HG03558 (cell line): ENCODE data around the gene ARHGAP9.
A peak's percentile ranks its signal among the peaks of the same experiment; 100 is the strongest.

Experiments
- ATAC-seq: cut with Tn5 transposase; IDR thresholded peaks from one replicate; pipeline ENCODE4 v1.9.1; 2021; ENCODE audit warnings: moderate number of reproducible peaks; ENCODE audit not compliant: unreplicated experiment; ENCODE audit errors: extremely low read depth

Gene ARHGAP9

DNA sequence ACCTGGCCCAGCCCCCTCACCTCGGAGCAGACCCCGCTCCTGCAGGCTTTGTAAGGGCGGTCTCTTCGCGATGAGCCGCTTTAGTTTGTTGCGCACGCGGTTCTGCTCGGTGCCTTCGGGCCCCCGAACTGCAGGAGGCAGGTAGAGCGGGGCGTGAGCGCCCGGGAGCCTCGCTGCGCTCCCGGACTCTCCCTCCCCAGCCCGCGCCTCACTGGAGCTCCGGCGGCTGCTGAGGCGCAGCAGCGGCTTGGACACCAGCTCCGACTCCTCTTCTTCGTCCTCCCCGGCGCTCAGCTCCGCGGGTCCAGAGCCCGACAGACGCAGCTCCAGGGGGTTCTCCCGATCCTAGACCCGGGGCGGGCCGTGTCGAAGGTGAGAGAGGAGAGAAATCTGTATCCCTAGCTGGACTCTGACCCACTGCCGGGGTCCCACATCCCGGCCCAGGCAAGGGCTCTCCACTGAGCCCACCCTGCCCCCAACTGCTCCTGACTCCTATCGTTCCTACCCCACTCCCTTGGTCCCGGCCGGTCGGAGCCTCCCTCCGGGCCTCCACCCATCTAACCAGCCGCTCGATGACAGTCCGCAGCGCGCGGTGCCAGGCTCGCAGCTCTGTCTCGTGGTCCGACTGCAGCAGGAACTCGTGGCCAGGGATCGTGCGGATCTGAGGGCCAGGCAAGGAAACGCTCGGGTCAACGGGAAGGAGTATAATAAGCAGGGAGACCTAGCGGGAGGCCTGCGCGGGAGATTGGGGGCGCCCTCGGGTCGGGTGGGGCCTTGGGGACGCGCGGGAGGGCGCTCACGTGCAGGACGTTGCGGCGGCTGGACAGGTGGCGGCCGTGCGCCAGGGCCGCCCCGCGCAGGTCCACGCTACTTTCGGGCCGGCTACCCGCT lies 4.2 kb downstream of the ARHGAP9 start:
- no peak for ATAC-seq

DNA sequence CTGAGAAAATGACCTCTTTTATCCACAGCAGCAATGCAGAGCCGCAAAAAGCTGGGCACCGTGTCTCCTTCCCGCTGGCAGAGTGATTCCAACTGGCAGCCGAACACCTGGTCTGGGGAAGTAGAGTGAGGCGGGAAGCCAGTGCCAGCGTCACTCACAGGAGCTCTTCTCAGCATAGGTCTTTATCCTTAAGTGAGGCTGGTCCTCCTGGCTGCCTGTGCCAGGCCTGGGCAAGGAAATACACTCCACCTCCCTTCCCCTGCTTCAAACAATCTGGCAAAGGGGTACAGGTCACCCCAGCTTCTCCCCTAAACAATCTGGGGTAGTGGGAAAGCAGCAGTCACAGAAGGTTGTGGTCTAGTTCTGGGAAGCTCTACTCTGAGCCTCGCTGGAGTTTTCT lies 4.8 kb downstream of the ARHGAP9 start:
- ATAC-seq: no peak

DNA sequence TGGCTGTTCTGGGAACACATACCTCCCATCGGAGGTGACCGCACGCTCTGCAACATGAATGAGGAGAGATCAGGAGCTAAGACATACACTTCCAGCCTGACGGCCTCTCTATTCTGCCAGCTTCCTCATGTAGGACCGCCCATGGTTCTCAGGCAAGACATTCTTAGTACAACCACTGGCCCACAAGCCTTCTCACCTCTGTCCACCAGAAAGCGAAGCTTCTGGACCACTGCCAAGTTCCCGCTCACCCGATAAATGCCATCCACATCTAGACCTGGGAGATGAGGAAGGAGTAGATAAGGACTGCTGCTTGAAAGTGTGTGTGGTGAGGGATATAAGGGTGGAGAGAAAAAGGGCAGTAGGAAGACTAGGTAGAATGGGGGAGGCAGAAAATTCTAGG lies 5.2 kb downstream of the ARHGAP9 start:
- ATAC-seq: no peak

DNA sequence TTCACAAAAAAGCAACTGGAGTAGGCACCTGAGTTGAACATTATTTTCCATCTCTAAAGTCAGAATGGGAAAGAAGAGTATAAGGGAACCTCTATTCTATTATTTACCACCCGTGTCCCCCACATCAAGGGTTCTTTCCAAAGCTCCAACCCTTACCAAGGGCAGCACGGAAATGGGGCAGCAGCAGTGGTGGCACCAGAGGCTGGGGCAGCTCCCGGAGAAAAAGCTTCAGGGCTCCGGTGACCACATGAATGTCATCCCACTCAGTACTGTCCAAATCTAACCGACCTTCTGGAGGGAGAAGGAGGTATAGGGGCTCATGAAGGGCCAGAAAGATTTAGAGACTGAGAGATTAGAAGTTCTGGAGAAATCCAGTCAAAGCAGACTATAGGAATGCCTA lies 5.8 kb downstream of the ARHGAP9 start:
- no peak for ATAC-seq

DNA sequence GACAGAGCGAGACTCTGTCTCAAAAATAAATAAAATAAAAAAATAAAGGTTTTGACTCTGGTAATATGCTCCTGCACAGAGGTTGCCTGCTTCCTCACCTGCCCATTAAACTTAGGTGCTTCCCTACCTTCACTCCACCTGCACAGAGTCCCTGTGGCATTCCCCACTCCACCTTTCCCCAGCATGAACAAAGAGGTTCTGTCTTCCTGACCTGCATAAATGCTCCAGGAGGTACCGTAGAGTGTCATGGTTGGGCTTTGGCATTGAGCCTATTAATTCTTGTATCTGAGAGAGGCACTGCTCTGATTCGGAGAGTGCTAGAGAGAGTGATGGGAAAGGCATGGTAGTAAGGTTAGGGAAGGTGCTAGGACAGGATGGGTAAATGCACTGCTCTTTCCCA lies 6.3 kb downstream of the ARHGAP9 start:
- no peak for ATAC-seq

DNA sequence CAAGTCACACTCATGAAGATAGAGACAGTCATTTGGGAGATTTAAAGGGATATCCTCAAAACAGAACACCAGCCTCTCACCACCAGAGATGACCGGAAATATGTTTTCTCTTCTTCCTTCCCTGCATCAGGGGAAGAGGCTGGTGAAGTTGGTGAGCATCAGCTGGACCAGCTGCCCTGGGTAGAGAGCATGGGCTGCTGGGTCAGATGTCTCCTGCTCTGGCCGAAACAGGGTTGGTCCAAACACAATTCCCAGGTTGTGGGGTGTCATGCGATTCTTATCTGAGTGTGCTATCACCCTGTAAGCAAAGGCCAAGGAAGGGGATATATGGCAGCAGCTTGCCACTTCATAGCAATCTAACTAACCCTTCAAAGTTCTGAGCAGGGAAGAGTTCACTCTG lies 7.3 kb downstream of the ARHGAP9 start:
- ATAC-seq: no peak

DNA sequence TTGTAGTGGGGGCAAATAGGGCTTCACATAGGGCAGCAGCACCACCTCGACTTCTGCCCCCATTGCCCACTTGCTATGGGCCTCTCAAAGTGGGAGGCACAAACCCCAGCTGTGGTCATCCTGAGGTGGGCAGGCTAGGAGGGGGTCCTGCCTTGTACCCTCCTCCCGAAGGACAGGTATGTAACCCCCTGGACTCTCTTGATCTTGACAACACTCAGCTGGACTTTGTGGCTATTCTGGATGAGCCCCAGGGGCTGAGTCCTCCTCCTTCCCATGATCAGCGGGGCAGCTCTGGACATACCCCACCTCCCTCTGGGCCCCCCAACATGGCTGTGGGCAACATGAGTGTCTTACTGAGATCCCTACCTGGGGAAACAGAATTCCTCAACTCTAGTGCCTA lies 8.0 kb downstream of the ARHGAP9 start:
- ATAC-seq: no peak

DNA sequence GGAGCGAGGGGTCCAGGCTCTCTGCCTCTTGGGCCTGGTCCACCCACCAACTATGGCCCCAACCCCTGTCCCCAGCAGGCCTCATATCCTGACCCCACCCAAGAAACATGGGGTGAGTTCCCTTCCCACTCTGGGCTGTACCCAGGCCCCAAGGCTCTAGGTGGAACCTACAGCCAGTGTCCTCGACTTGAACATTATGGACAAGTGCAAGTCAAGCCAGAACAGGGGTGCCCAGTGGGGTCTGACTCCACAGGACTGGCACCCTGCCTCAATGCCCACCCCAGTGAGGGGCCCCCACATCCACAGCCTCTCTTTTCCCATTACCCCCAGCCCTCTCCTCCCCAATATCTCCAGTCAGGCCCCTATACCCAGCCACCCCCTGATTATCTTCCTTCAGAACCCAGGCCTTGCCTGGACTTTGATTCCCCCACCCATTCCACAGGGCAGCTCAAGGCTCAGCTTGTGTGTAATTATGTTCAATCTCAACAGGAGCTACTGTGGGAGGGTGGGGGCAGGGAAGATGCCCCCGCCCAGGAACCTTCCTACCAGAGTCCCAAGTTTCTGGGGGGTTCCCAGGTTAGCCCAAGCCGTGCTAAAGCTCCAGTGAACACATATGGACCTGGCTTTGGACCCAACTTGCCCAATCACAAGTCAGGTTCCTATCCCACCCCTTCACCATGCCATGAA lies 8.6 kb downstream of the ARHGAP9 start:
- no peak for ATAC-seq

DNA sequence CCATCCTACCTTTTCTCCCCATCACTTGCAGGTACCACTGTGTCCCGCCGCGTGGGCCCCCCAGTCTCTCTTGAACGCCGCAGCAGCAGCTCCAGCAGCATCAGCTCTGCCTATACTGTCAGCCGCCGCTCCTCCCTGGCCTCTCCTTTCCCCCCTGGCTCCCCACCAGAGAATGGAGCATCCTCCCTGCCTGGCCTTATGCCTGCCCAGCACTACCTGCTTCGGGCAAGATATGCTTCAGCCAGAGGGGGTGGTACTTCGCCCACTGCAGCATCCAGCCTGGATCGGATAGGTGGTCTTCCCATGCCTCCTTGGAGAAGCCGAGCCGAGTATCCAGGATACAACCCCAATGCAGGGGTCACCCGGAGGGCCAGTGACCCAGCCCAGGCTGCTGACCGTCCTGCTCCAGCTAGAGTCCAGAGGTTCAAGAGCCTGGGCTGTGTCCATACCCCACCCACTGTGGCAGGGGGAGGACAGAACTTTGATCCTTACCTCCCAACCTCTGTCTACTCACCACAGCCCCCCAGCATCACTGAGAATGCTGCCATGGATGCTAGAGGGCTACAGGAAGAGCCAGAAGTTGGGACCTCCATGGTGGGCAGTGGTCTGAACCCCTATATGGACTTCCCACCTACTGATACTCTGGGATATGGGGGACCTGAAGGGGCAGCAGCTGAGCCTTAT lies 9.2 kb downstream of the ARHGAP9 start:
- ATAC-seq: no peak

DNA sequence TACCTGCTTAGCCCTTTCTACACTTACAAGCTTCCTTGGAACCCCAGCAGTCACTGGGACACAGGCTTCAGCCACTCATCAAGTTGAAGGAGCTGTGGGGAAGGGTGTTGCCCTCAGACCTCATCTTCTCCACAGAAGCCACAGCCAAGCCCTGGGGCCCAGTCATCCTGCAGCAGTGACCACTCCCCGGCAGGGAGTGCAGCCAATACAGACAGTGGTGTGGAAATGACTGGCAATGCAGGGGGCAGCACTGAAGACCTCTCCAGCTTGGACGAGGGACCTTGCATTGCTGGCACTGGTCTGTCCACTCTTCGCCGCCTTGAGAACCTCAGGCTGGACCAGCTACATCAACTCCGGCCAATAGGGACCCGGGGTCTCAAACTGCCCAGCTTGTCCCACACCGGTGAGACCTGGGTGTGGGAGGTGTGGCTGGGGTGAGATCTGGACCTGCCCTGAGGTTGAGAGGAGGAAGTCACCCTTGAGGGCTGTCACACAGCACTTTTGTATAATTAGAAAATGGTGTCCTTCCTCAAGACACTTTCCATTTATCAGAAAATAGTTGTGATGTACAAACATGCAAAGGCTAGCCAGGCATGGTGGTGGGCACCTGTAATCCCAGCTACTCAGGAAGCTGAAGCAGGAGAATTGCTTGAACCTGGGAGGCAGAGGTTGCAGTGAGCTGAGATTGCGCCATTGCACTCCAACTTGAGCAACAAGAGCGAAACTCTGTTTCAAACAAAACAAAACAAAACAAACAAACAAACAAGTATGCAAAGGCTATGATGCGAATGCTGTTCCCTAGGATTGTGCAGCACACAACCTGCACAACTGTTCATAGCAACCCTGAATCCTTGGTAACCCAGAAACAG lies 10.1 kb downstream of the ARHGAP9 start:
- no peak for ATAC-seq

DNA sequence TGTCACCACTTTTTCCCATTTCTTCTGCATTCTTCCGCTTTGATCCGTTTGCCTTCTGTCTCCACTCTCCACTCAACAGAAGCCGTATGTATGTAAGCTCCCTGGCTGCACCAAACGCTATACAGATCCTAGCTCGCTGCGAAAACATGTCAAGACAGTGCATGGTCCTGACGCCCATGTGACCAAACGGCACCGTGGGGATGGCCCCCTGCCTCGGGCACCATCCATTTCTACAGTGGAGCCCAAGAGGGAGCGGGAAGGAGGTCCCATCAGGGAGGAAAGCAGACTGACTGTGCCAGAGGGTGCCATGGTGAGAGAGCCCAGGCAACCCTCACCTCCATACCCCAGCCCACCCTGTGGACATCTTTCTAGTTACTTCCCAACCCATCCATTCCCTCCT lies 11.8 kb downstream of the ARHGAP9 start:
- ATAC-seq: no peak

DNA sequence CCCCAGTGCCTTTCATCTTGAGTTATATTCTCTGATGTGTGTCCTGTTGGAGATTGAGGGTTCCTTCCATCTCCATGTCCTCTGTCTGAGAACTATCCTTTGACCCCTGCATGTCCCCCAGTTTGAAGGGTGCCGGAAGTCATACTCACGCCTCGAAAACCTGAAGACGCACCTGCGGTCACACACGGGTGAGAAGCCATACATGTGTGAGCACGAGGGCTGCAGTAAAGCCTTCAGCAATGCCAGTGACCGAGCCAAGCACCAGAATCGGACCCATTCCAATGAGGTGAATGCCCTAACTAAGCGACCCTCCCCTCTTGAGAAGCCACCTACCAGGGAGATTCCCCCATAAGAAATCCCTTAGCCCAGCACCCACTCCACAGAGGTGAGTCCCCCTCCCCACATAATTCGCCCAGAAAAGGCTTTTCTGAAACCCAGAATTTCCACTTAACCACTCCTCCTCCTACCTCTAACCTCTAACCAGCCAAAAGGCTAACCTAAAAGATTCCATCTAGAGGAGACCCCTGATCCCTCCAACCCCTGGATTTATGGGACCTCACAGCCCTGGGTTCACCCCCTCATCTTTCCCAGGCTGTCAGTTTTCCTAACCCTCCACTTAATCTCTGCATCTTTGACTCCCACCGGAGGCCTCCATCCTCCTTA lies 12.3 kb downstream of the ARHGAP9 start:
- no peak for ATAC-seq

DNA sequence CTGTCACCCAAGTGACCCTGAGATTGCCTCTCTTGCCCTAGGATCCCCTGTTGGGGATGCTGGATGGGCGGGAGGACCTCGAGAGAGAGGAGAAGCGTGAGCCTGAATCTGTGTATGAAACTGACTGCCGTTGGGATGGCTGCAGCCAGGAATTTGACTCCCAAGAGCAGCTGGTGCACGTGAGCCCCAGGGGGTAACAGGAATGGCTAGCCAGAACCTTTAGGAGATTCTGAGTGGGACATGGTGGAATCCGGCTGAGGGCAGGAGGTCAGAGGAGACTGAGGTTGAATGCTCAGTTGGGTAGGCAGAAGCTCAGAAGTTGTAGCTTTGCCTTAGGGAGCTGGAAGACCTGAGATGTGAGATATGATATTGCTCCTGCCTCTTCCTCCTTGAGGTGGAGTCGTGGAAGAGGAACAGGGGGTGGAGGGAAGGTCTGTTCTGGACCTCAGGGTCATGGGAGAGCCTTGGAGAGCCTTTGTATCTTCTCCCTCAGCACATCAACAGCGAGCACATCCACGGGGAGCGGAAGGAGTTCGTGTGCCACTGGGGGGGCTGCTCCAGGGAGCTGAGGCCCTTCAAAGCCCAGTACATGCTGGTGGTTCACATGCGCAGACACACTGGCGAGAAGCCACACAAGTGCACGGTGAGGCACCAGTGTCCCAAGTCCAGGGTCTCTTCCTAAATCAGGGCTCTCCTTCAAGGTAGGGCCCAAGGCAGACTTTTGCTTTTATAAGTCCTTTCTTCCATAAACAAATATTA lies 13.7 kb downstream of the ARHGAP9 start:
- ATAC-seq: no peak

DNA sequence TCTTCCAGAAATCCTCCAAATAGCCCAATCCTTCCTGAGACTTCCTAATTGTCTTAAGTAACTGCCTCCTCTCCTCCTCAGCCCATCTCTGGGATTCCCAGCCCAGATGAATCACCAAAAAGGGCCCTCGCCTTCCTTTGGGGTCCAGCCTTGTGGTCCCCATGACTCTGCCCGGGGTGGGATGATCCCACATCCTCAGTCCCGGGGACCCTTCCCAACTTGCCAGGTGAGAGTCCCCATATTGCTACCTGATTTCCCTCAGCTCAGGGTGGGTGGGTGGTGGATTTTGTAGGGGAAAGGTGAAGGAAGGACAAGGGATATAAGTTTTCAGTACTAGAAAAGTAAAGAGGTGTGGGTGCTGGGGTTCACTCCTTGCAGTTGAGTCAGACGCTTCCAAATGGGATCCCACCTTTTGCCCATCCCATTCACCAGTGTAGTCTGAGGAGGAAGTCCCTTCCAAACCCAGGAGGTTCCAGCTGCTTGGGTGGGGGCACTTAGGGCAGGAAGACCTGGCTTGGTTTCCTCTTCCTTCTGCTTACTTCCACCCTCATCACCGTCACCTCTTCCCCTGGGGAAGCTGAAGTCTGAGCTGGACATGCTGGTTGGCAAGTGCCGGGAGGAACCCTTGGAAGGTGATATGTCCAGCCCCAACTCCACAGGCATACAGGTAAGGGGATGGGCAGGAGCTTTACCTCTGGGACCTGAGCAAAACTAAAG lies 14.5 kb downstream of the ARHGAP9 start:
- no peak for ATAC-seq

DNA sequence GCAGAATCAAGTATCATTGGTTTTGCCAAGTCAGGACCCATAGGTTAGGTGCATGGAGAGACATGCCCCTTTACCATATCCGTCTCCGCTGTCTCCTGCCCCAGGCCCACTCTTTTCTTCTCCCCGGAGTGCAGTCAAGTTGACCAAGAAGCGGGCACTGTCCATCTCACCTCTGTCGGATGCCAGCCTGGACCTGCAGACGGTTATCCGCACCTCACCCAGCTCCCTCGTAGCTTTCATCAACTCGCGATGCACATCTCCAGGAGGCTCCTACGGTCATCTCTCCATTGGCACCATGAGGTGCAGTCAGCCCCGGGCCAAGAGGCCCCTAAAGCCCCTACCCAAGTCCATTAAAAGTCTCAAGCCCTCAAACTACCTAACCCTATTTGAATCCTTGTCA lies 15.1 kb downstream of the ARHGAP9 start:
- no peak for ATAC-seq

DNA sequence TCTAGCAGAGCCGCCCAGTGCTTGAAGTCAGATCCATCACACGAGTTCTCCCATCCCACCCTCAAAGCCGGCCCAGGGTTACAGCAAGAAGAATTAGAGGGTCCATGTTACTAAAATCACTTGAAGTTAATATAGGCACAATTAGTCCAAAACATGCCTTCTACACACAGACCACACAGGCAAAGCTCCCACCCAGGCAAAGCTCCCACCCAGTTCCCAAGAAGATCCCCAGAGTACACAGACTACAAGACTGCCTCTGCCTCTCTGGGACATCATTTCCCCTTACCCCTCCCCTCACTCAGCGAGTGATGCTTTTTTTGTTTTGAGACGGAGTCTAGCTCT lies 16.8 kb downstream of the ARHGAP9 start:
- ATAC-seq: no peak

DNA sequence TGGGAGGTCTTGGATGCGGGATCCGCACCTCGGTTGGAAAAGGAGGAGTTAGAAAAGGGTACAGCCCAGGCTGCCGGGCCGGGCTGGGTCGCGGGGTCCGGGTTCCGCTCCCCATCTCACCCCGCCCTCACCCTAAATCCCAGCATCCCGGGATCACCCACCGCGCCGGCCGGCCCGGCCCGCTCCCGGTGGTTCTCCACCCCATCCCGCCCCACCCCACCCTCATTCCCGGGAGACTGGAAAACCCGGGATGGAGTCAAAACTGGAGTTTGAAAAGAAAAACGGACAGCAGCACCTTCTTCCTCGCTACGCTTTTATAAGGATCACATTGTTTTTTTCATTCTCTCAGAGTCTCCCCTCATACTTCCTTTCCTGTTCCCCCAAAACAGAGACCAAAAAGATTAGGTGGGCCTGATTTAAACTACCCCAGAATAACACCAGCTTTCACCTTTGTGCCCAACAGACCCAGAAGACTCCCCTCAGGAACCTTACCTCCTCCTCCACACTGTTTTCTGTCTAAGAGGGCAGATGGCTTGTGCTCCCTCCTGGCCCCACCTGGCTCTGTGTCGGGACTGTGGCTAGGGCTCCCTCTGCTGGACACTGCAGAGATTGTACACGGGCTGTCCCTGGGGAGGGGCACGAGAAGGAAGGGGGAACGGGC lies 17.3 kb downstream of the ARHGAP9 start:
- peak; percentile 40 for ATAC-seq

DNA sequence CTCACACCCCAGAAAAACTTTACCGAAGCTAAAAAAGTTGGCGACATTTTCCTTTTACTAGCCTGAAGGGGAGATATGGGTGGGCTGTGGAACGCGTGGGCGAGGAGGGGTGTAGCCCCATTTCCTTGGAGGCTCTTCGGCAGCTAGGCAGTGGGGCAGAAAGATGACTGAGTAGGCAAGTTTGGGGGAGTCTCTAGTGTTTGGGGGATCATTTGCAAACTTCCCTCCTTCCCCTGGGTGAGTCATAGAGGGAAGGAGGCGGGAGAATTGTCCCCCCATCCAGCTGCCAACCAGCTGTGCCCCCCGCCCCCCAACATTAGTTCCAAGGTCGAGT lies 17.8 kb downstream of the ARHGAP9 start:
- ATAC-seq: no peak
